Kidney glomerular epithelial cell (primary cell): ENCODE results near the gene INTS3.
"Not testable (repeated sequence)": the region's sequence is repeated elsewhere in the genome, so short reads cannot be mapped to it uniquely, and the experiment has no call there.

Experiments used
- DNase-seq: peaks from one replicate; lab custom pipeline; 2025; lab: John Stamatoyannopoulos, UW

INTS3 gene

GRCh38 chr1:153698923-153699714, 28.7 kb upstream of the INTS3 start:
- peak; percentile 43 for DNase-seq

- DNase-seq = no peak
Measured at GRCh38 chr1:153699768-153700167, 28.1 kb upstream of the INTS3 start.

- DNase-seq = no peak
Measured at GRCh38 chr1:153705484-153705883, 22.4 kb upstream of the INTS3 start.

- no peak for DNase-seq
Measured at GRCh38 chr1:153711026-153711425, 16.8 kb upstream of the INTS3 start.

- DNase-seq = not testable (repeated sequence)
Measured at GRCh38 chr1:153716211-153716610, 11.6 kb upstream of the INTS3 start.

GRCh38 chr1:153717330-153717729, 10.5 kb upstream of the INTS3 start:
- DNase-seq = no peak

- DNase-seq = no peak
Measured at GRCh38 chr1:153723687-153724086, 4.2 kb upstream of the INTS3 start.

- not testable (repeated sequence) for DNase-seq
Measured at GRCh38 chr1:153724634-153725033, 3.2 kb upstream of the INTS3 start.

- peak; percentile 64 for DNase-seq
Measured at GRCh38 chr1:153728305-153729066, 636 bp downstream of the INTS3 start.

GRCh38 chr1:153730468-153730988, 2.7 kb downstream of the INTS3 start:
- DNase-seq = no peak

- DNase-seq = no peak
Measured at GRCh38 chr1:153733970-153734369, 6.1 kb downstream of the INTS3 start.

GRCh38 chr1:153734396-153735089, 6.7 kb downstream of the INTS3 start:
- DNase-seq = no peak

- no peak for DNase-seq
Measured at GRCh38 chr1:153735090-153735420, 7.2 kb downstream of the INTS3 start.

- DNase-seq = peak; percentile 99
Measured at GRCh38 chr1:153741986-153742385, 14.1 kb downstream of the INTS3 start.

GRCh38 chr1:153742411-153743142, 14.7 kb downstream of the INTS3 start:
- DNase-seq = peak; percentile 100

- DNase-seq = no peak
Measured at GRCh38 chr1:153745417-153745816, 17.6 kb downstream of the INTS3 start.

GRCh38 chr1:153746174-153746573, 18.3 kb downstream of the INTS3 start:
- no peak for DNase-seq

- DNase-seq = no peak
Measured at GRCh38 chr1:153748903-153749302, 21.1 kb downstream of the INTS3 start.

GRCh38 chr1:153749408-153750005, 21.7 kb downstream of the INTS3 start:
- DNase-seq = peak; percentile 80

- peak; percentile 34 for DNase-seq
Measured at GRCh38 chr1:153750026-153750995, 22.5 kb downstream of the INTS3 start.
